AG08396 (cell line): ENCODE results near the gene MAN2C1.
"Not testable (repeated sequence)": the region's sequence is repeated elsewhere in the genome, so short reads cannot be mapped to it uniquely, and the experiment has no call there.

Source experiments
- DNase-seq: peaks from one replicate; pipeline ENCODE4 v3.0.0; 2012; ENCODE audit warnings: low spot score, mixed read lengths

The MAN2C1 gene

GRCh38 chr15:75361361-75361988 is 6.9 kb downstream of the MAN2C1 start:
- DNase-seq, result no peak

GRCh38 chr15:75360856-75361255 is 7.6 kb downstream of the MAN2C1 start:
- DNase-seq, result no peak

GRCh38 chr15:75360391-75360790 is 8.0 kb downstream of the MAN2C1 start:
- peak; percentile 9 for DNase-seq

- DNase-seq, result no peak
These were observed 8.7 kb downstream of the MAN2C1 start for GRCh38 chr15:75359537-75360250.

- DNase-seq, result no peak
These were observed 9.5 kb downstream of the MAN2C1 start for GRCh38 chr15:75358771-75359536.

- DNase-seq, result no peak
These were observed 10.3 kb downstream of the MAN2C1 start for GRCh38 chr15:75357976-75358673.

GRCh38 chr15:75356517-75356916 is 11.9 kb downstream of the MAN2C1 start:
- DNase-seq, result no peak

GRCh38 chr15:75356006-75356405 is 12.4 kb downstream of the MAN2C1 start:
- DNase-seq, result no peak

- no peak for DNase-seq
These were observed 13.0 kb downstream of the MAN2C1 start for GRCh38 chr15:75355369-75355768.

GRCh38 chr15:75354454-75354853 is 14.0 kb downstream of the MAN2C1 start:
- DNase-seq, result no peak

- DNase-seq, result no peak
These were observed 14.8 kb downstream of the MAN2C1 start for GRCh38 chr15:75353604-75354003.

GRCh38 chr15:75352186-75353080 is 16.0 kb downstream of the MAN2C1 start:
- DNase-seq, result no peak

GRCh38 chr15:75350601-75351361 is 17.6 kb downstream of the MAN2C1 start:
- peak; percentile 12 for DNase-seq

- no peak for DNase-seq
These were observed 18.4 kb downstream of the MAN2C1 start for GRCh38 chr15:75349851-75350588.

- DNase-seq, result not testable (repeated sequence)
These were observed 19.1 kb downstream of the MAN2C1 start for GRCh38 chr15:75349351-75349669.

GRCh38 chr15:75348562-75349350 is 19.7 kb downstream of the MAN2C1 start:
- peak; percentile 41 for DNase-seq

GRCh38 chr15:75348034-75348561 is 20.3 kb downstream of the MAN2C1 start:
- DNase-seq, result peak; percentile 48

- peak; percentile 67 for DNase-seq
These were observed 21.0 kb downstream of the MAN2C1 start for GRCh38 chr15:75347222-75348033.
